Heart left ventricle (tissue), 13 donors: ENCODE results near the gene ZNF737.

Experiments used
- CTCF ChIP-seq, 12 donors: fragments of 200-600 bp; sonication (generic) in 4 of 12; IDR thresholded peaks; one replicate each; pipeline versions ENCODE4 v1.5.0 to v1.8.0; 2018 to 2022; ENCODE audit warnings: antibody characterized with exemption in 12 of 12, mild to moderate bottlenecking in 5 of 12
- POLR2A ChIP-seq, 2 donors: fragments of 450-650 bp; IDR thresholded peaks; one replicate each; pipeline ENCODE4 v1.6.1; 2017; ENCODE audit warnings: antibody characterized with exemption in 2 of 2, mild to moderate bottlenecking in 2 of 2, moderate library complexity in 2 of 2
- donor health status: ischemic (EF 13 %, LVEDD 7.1; RV severe dilation, severe dysfunction).
- donor health status: DM: no; HTN: yes; CAD: no.
- donor health status: DM: no; HTN: no; CAD: no.
- donor health status: ischemic (EF 25% LVEDD 6.9; RV normal size, moderate dysfunction).
- donor health status: ischemic (EF 25% LVEDD 5.7; RV mildly dilated, moderate dysfunction).
- donor health status: ischemic (EF 35%, LVEDD 5.7; RV mildly dilated, moderate dysfunction).
- donor health status: nonischemic (EF 11% LVEDD 7.7; RV severe dilation, severe dysfunction).
- donor health status: DM: yes; HTN: yes; CAD: no.
- donor health status: PGD.
- donor health status: ischemic (EF 29% LVEDD 5.4; RV normal size, mild dysfunction).
- donor health status: nonischemic (EF 23%, LVEDD 6.1; RV moderate dilation, normal function).

- peak in 10 of 12 donors; percentile 17 to 57 (median 38) for TF ChIP-seq CTCF (IDR thresholded peaks at IDR 0.05)
- TF ChIP-seq POLR2A (IDR thresholded peaks at IDR 0.05), result peak in 1 of 2 donors; percentile 77
Observed at GRCh38 chr19:20565321-20566018, at the start of gene ZNF737.
